Dermis blood vessel endothelial cell (primary cell): ENCODE measurements around the gene PTOV1. TPM values are rescaled to one million over a fixed set of nuclear protein-coding genes. Genes with fewer than 3 reads are reported as not detected.
A peak's percentile ranks its signal among the peaks of the same experiment; 100 is the strongest.

Source experiments
- DNase-seq: peaks from one replicate; pipeline ENCODE4 v3.0.0; 2010
- total RNA-seq: library from RNA; depleted of rRNA; stranded (reverse); fragments of >200 nt; gene quantifications from 2 replicates; pipeline ENCODE4 v1.2.3, GENCODE V29; 2014

The PTOV1 gene
- total RNA-seq, 1 donor from 2014 or later, result 57.2 TPM

GRCh38 chr19:49875857-49876421 is 25.0 kb downstream of the PTOV1 start:
- peak; percentile 64 for DNase-seq

DNA sequence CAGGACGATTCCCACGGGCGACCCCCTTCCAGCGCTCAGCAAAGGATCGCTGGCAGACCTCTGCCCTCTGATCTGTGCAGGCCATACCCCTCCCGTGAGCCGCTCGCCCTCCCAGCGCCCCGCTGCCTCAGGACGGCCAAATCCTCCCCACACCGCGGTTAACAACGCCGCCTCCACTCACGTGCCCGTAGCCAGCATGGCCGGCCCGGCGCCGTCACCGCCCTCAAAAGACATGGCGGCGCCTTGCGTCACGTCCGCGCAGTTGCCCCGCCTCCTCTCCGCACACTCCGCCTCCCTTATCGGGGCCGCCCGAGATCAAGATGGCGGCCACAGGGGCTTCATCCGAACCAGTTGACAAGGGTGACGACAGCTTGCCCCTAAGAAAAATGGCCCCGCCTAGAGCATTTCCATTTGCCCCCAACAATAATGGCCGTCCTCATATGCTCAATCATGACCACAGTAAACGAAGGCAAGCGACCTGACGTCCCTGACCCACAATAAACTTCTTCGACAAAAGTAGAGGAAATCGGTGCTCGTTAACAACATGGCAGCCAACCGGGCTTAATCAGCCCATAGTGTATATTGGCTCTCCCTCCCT is 25.6 kb downstream of the PTOV1 start:
- DNase-seq, result peak; percentile 100

- DNase-seq, result peak; percentile 100
Measured at GRCh38 chr19:49877020-49877878, 26.3 kb downstream of the PTOV1 start, which contains the start of the genes AKT1S1 and TBC1D17. AKT1S1 (minus strand) TSS chr19:49877355; CDS start chr19:49873295, 4,060 bp downstream. TBC1D17 (plus strand) TSS chr19:49877702; CDS start chr19:49877724, 22 bp downstream.

GRCh38 chr19:49877879-49878743 is 27.2 kb downstream of the PTOV1 start:
- DNase-seq, result peak; percentile 98

DNA sequence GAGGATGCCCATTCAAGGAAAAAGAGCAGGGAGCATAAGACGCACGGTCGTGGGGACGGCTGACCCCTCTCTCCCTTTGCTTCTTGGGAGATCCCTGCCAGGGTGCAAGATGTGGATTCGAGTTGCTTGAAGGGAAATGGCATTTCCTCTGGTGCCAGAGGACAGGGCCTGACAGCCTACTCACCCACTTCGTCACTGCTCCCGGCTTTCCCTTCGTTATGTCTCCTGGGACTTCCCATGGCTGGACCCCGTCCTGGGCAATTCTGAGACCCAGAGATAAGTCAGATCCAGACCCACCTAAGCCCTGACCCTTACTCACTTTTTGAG is 27.7 kb downstream of the PTOV1 start:
- no peak for DNase-seq

- peak; percentile 46 for DNase-seq
Measured at GRCh38 chr19:49879243-49879963, 28.4 kb downstream of the PTOV1 start.

- no peak for DNase-seq
Measured at GRCh38 chr19:49880162-49880869, 29.4 kb downstream of the PTOV1 start.

DNA sequence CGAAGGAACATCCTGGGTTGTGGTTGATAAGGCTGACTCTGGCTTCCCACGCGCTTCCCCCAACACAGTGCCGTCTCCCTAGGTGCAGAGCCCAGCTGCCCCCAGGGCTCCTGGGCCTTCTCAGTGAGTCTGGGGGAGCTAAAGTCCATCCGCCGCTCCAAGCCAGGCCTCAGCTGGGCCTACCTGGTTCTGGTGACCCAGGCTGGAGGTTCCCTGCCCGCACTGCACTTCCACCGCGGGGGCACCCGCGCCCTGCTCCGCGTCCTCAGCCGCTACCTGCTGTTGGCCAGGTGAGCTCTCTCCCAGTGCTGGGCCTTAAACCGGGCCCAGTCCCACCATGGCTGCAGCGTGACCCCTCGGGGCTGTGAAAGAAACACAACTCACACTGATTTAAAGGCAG is 30.2 kb downstream of the PTOV1 start:
- DNase-seq, result no peak

- peak; percentile 31 for DNase-seq
Measured at GRCh38 chr19:49881672-49882394, 30.9 kb downstream of the PTOV1 start.

DNA sequence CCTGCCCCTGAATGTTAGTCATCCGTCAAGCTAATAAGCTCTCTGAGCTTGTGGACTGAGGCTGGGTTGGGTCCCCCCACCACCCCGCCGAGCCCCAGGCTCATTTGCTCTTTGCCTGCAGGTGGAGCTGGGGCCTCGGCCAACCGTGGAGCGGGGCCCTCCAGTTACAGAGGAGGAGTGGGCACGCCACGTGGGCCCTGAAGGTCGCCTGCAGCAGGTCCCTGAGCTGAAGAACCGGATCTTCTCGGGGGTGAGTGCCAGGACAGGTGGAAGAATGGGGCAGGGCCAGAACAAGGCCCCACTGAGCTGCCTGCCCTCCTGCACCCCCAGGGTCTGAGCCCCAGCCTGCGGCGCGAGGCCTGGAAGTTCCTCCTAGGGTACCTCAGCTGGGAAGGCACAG is 31.7 kb downstream of the PTOV1 start:
- no peak for DNase-seq

- no peak for DNase-seq
Measured at GRCh38 chr19:49883094-49883493, 32.1 kb downstream of the PTOV1 start.

GRCh38 chr19:49884109-49884508 is 33.1 kb downstream of the PTOV1 start:
- DNase-seq, result no peak

GRCh38 chr19:49884760-49885159 is 33.8 kb downstream of the PTOV1 start:
- DNase-seq, result no peak

- peak; percentile 25 for DNase-seq
Measured at GRCh38 chr19:49887037-49887664, 36.2 kb downstream of the PTOV1 start.

DNA sequence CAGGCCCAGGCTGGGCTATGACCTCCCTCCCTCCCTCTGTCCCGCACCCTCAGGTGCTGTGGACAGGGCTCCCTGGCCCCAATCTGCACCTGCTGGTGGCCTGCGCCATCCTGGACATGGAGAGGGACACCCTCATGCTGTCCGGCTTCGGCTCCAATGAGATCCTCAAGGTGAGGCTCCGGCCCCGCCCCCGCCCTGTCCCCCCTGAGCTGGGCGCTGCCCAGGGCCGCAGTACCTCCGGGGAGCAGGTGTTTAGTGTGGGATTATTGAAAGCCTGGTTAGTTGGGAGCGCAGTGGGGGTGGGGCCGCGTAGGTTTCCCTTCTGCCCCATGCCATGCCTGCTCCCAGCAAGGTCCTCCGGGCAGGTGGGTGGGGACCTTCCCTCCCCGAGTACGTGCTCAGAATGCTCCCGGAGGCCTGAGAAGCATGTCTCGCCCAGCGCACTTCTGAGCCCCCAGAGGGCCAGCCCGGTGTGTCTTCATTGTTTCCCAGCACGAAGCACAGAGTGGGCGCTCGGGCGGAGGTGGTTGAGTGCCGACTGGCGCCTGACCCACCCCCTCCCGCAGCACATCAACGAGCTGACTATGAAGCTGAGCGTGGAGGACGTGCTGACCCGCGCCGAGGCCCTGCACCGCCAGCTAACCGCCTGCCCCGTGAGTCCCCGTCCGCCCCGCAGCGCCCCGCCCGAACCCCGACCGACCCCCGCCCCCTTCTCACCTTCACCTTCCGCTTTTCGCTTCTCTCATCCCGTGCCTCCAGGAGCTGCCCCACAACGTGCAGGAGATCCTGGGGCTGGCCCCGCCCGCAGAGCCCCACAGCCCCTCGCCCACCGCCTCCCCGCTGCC is 36.9 kb downstream of the PTOV1 start:
- DNase-seq, result no peak

GRCh38 chr19:49888510-49888824 is 37.5 kb downstream of the PTOV1 start:
- DNase-seq, result no peak

- no peak for DNase-seq
Measured at GRCh38 chr19:49889038-49889686, 38.2 kb downstream of the PTOV1 start.

- DNase-seq, result peak; percentile 90
Measured at GRCh38 chr19:49889687-49890348, 38.9 kb downstream of the PTOV1 start.
